Hematopoietic multipotent progenitor cell treated with erythropoietin and hydrocortisone succinate and interleukin-3 and kit ligand, for 15 days (in vitro differentiated cells): ENCODE results near the gene SIRT1.
"Not testable (repeated sequence)": the region's sequence is repeated elsewhere in the genome, so short reads cannot be mapped to it uniquely, and the experiment has no call there.

Experiments
- DNase-seq: peaks from one replicate; pipeline ENCODE4 v3.0.0-alpha.2; 2015; ENCODE audit warnings: low spot score

The SIRT1 gene

DNA sequence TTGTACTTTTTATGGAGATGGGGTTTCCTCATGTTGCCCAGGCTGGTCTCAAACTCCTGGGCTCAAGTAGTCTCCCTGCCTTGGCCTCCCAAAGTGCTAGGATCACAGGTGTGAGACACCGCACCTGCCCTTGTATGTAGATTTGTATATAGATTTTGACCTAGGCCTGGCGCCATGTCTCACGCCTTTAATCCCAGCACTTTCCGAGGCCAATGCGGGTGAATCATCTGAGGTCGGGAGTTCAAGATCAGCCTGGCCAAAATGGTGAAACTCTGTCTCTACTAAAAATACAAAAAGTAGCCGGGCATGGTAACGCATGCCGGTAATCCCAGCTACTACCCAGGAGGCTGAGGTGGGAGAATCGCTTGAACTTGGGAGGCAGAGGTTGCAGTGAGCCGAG lies 7.0 kb upstream of the SIRT1 start:
- DNase-seq, result not testable (repeated sequence)

DNA sequence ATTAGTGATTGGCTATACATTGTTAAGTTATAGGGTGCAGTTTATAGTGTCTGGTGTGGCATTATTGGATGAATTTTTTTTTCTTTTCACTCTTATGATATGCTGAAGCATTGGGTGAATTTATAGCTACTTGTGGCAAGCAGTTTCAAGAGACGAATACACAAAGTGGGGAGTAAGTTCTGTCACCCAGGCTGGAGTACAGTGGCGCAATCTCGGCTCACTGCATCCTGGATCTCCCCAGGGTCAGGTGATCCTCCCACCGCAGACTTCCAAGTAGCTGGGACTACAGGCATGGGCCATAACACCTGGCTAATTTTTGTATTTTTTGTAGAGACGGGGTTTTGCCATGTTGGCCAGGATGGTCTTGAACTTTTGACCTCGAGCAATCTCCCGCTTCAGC lies 6.3 kb upstream of the SIRT1 start:
- DNase-seq, result no peak

DNA sequence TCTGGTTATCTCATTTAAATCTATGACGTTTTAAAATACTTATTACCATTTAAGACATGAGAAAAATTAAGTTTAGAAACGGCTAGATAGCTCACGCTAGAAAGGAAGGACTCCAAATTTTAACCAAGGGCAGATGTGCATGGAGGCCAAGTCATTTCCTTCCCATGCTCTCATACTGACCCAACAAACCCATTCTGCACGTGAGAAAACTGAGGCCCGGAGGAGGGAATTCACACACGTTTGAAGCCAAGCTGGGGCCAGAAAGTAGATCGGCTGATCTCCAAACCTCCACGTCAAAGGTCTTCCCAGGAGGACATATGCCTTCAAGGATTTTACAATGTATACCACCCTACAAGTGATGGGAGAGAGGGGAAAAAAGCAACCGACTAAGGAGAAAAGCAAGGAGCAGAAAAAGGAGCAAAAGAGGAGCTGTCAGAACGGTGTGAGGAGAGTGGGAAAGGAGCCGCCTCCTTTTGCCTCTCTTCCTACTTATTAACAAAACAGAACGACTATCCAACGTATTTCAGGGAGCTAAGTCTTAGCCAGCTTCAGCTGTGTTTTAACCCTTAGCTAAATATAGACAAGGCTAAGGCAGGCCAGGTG lies 645 bp upstream of the SIRT1 start:
- no peak for DNase-seq

DNA sequence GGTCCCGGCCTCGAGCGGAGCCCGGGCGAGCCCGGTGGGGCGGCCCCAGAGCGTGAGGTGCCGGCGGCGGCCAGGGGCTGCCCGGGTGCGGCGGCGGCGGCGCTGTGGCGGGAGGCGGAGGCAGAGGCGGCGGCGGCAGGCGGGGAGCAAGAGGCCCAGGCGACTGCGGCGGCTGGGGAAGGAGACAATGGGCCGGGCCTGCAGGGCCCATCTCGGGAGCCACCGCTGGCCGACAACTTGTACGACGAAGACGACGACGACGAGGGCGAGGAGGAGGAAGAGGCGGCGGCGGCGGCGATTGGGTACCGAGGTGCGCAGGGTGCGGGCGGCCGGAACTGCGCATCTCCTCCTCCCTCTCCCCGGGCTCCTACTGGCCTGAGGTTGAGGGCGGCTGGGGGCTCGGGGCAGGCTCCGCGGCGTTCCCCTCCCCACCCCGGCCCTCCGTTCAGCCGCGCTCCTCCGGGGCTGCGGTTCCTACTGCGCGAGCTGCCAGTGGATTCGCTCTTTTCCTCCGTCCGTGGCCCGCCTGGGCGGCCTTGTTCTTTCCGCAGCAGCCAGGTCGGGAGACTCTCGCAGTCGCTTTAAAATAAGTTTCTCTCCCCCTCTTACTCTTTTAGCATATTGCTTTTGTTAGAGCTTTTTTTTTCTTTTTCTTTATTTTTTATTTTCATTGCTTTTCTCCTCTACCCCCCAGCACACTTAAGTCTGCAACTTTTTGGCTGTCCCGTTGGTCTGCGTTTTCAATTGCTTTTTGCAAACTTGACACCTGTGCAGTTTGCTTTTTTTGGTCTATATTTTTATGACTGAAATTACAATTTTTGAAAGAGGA lies 600 bp downstream of the SIRT1 start:
- peak; percentile 65 for DNase-seq

DNA sequence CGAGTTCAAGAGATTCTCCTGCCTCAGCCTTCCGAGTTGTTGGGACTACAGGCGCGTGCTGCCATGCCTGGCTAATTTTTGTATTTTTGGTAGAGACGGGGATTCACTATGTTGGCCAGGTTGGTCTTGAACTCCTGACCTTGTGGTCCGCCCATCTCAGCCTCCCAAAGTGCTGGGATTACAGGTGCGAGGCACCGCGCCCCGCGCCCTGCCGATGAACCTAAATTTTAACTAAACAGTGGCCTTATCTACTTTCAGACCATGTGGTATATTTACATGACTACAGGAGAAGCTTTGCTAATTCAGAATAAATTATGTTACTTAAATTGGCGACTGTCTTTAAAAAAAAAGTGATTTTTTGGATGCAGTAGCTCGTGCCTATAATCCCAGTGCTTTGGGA lies 9.2 kb downstream of the SIRT1 start:
- no peak for DNase-seq

DNA sequence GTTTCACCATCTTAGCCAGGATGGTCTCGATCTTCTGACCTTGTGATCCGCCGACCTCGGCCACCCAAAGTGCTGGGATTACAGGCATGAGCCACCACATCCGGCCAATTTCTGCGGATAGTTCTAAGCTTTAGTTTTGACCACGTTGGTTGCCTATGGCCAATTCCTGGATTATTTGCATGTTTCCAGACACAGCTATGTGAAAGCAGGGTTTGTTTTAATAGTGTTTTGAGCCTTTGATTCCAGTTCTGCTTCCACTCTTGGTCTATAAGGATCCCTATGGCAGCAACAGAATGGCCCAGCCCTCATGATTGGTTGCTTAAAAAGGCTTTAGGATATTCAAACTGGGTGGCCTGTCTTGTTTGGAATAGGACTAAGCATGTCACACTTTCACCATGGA lies 19.1 kb downstream of the SIRT1 start:
- DNase-seq, result no peak

DNA sequence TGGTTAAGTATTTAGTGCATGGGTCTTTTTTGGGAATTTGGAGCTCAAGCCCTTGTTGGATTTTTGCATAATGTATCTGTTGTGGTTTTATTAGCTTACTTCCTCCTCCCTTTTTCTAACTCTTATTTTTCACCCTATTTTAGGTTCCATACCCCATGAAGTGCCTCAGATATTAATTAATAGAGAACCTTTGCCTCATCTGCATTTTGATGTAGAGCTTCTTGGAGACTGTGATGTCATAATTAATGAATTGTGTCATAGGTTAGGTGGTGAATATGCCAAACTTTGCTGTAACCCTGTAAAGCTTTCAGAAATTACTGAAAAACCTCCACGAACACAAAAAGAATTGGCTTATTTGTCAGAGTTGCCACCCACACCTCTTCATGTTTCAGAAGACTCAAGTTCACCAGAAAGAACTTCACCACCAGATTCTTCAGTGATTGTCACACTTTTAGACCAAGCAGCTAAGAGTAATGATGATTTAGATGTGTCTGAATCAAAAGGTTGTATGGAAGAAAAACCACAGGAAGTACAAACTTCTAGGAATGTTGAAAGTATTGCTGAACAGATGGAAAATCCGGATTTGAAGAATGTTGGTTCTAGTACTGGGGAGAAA lies 28.0 kb downstream of the SIRT1 start:
- DNase-seq, result no peak

DNA sequence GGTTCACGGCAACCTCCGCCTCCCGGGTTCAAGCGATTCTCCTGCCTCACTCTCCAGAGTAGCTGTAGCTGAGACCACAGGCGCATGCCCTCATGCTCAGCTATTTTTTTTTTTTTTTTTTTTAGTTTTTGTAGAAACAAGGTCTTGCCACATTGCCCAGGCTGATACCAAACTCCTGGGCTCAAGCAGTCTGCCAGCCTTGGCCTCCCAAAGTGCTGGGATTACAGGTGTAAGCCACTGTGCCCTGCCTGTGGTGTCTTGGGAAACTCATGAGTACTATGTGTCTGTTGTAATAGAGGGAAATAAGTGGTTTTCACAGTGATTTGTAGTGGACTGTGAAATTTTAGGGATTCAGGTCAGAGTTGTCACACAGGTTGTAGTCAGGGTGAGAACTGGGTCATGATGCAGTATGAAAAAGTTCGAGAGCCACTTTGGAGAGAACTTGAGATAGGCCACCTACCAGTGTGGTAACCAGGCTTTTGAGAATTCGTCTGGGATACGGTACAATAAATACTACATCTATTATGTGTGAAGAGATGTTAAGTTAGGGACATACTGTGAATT lies 30.4 kb downstream of the SIRT1 start:
- no peak for DNase-seq

DNA sequence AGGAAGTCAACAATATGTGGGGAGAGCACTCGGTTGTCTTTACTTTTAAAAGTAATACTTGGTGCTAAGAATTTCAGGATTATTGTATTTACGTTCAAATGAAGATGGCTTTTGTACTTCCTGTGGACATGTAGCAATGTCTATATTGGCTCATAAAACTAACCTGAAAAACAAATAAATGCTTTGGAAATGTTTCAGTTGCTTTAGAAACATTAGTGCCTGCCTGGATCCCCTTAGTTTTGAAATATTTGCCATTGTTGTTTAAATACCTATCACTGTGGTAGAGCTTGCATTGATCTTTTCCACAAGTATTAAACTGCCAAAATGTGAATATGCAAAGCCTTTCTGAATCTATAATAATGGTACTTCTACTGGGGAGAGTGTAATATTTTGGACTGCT lies 32.7 kb downstream of the SIRT1 start:
- DNase-seq, result no peak

DNA sequence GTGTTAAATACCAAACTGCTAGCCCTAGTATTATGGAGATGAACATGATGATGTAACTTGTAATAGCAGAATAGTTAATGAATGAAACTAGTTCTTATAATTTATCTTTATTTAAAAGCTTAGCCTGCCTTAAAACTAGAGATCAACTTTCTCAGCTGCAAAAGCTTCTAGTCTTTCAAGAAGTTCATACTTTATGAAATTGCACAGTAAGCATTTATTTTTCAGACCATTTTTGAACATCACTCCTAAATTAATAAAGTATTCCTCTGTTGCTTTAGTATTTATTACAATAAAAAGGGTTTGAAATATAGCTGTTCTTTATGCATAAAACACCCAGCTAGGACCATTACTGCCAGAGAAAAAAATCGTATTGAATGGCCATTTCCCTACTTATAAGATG lies 33.2 kb downstream of the SIRT1 start:
- DNase-seq, result no peak

DNA sequence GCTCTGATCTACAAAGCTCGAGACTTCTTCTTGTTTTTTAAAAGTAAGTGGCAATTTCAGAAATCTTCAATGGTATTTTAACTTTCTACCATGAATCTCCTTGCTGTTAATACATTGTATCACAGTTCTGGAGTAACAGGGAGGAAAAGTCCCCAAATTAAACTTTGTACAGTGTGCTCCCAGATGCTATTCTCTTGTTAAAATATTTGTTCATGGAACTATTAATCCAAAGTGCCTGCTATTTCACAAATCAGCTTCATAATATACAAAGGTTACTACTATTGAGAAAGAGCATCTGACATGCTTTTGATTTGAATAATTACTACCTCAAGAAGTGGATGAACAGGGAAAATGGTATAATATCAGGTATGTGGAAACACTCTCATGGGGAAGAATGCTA lies 36.6 kb downstream of the SIRT1 start:
- DNase-seq, result no peak

DNA sequence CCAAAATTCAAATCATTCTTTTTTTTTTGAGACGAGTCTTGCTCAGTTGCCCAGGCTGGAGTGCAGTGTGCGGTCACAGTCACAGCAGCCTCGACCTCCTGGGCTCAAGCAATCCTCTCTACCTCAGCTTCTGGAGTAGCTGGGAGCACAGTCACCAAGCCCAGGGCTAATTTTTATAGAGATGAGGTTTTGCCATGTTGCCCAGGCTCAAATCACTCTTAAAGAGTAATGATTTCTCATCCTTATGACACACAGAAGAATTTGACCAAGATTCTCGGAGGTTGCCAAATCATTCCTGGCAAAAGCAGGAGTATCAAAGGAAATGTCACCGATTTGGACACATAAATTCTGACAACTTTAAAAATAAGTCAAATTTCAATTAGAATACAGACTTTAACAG lies 39.1 kb downstream of the SIRT1 start:
- DNase-seq, result no peak

DNA sequence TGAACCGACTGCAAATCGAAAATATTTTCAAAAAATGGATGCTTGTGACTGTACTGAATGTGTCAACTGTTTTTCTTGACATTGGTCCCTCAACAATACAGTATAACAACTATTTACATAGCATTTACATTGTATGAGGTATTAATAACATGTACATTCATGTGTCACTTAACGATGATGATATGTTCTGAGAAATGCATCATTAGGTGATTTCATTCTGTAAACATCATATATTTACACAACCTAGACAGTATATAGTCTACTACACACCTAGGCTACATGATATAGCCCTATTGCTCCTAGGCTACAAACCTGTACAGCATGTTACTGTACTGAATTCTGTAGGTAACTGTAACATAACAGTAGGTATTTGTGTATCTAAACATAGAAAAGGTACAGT lies 39.7 kb downstream of the SIRT1 start:
- DNase-seq, result no peak

DNA sequence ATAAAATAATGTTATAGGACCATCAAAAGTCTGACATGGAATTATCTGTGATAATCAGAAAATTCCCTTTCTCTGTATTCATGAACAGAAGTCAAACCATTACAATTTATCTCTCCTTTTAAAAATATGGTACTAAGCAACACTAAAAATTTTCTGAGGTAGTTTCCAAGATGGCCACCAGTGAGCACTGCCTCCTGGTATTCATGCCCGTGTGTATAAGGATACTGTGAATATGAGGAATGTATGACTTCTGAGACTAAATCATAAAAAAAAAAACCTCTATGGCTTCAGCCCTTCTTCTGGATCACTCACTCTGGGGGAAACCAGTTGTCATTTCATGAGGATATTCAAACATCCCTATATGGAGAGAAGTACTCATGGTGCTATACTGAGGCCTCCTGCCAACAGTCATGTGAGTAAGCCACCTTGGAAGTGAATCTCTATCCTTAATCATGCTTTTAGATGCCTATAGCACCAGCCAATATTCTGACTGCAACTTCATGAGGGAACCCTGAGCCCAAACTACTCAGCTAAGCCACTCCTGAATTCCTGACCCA lies 41.1 kb downstream of the SIRT1 start:
- no peak for DNase-seq

DNA sequence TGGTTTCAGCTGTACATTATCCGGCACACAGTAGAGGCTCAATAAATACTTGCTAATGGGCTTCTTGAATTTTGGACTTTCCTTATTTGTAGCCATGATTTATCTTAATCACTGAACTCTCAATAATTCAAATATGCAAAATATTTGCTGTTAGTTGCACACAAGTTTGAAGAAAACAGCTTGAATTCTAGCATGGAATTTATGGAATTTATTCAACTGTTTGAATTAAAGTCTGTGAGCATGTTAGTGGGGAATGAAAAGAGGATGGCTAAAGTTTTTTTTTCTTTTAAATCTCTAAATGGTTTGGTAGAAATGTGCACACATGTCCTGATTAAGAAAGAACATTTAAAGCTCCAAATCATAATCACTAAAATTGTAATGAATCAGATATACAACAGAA lies 42.5 kb downstream of the SIRT1 start:
- no peak for DNase-seq

DNA sequence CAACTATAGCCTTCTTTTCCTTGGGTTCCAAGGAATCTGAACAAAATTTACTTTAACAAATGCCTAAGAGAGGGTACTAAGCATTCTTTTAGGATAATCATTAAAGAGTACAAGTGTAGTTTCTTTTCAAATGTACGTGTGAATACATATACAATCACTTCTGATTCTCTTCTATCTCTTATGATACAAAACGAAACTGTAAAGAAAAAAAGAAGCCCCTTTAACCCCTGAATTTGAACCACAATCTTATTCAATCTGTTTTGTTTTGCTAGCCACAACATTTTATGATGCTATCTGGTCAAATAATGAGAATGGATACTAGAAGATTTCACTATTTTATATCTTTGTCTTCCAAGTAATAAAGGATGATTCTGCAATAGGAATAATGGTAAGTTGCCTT lies 48.7 kb downstream of the SIRT1 start:
- DNase-seq, result no peak

DNA sequence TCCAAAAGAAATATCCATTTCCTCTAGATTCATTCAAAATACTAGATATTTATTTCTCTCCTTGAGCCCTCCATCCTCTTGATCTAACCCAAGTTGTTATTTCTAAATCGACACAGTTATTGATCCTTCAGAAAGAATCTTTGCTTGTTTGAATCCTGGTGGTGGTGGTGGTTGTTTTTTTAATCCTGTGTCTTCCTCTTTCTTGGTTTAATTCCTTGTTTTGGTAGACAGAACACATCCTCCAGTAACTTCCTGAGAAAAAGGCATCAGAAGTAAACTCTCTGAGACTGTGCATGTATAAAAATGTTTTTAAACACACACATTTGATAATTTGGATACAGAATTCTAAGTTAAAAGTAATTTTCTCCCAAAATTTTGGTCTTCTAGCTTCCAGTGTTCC lies 49.9 kb downstream of the SIRT1 start:
- DNase-seq, result no peak

DNA sequence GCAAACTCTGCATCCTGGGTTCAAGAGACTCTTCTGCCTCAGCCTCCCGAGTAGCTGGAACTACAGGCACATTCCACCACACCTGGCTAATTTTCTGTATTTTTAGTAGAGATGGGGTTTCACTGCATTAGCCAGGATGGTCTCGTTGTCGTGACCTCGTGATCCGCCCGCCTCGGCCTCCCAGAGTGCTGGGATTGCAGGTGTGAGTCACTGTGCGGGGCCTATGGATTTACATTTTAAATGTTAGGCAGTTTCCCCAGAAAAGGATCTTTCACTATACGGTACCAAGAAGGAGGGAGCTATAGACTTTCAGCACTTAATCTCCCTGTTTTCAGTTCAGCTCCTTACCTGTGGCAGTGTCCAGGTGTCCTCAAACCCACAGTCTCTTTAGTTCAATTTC lies 50.8 kb downstream of the SIRT1 start:
- DNase-seq, result no peak

DNA sequence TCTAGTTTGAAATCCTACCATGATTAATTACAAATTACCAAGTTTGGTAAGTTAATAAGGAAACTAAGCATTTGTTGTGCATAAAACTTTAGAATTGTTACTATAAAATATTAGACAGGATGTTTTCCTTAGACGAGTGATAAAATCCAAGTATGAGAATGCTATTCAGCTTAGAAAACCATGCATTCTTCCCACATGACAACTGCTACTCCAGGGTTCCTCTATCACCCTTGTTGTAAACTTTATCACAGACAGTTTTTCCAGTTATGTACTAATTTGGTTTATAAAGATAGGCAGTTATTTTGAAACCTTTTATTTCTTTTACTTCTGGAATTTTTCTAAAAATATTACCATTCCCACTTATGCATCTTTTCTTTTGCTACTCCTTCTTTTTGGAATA lies 52.0 kb downstream of the SIRT1 start:
- DNase-seq, result no peak

DNA sequence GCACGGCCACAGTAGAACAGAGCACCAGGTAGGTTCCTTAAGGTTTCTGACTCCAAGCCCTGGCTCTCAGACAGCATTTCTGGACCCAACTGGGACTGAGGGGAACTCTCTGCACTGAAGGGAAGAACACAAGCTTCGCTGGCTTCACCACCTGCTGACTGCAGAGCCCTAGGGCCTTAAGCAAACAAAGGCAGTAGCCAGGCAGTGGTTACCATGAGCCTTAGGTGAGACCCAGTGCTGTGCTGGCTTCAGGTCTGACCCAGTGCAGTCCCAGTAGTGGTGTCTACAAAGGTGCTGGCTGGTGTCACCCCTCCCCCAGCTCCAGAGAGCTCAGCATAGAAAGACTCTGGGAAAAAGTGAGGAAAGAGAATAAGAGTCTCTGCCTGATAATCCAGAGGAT lies 59.5 kb downstream of the SIRT1 start:
- DNase-seq, result no peak

DNA sequence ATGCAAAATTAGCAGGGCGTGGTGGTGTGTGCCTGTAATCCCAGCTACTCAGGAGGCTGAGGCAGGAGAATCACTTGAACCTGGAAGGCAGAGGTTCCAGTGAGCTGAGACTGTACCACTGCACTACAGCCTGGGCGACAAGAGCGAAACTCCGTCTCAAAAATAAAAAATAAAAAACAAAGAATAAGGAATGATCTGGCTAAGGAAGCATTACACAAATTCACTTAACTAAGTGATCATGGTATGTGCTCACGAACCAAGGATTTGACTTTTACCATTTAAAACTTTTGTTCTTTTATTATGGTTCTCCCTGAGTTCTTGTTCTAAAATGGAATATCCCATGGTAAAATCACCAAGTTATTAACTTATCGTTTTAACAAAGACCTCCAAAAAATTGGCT lies 71.2 kb downstream of the SIRT1 start:
- no peak for DNase-seq

DNA sequence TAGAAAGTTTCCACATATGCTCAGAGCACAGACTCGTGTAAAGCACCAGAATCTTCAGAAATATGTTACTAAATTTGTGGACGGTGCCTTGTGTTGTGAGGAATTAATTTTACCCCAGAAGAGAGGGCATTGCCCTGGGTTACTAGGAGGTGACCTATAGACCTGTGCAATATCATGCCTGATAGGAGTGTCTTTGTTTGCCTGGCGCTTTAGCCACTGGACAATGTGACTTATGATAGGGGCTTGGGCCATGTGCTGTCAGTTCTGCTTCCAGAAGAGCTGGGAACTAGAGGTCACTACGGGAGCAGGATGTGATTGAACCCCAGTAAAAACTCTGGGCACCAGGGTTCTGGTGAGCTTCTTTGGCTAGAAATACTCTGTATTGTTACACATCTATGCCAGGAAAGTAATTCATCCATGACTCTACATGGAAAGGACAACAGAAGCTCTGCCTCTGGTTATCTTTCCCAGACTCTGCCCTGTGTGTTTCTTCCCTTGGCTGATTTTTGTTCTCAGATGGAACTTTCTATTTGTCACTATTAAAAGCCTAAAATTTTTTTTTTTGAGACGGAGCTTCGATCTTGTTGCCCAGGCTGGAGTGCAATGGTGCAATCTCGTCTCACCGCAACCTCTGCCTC lies 75.5 kb downstream of the SIRT1 start:
- DNase-seq, result no peak
